CD4-positive, alpha-beta T cell treated with Interferon gamma for 1 hour (primary cell): ENCODE measurements around the gene EAPP.
"Not testable (repeated sequence)": the region's sequence is repeated elsewhere in the genome, so short reads cannot be mapped to it uniquely, and the experiment has no call there.

Experiments used
- DNase-seq: peaks from one replicate; pipeline ENCODE4 v3.0.0-alpha.2; 2020

The EAPP gene

DNA sequence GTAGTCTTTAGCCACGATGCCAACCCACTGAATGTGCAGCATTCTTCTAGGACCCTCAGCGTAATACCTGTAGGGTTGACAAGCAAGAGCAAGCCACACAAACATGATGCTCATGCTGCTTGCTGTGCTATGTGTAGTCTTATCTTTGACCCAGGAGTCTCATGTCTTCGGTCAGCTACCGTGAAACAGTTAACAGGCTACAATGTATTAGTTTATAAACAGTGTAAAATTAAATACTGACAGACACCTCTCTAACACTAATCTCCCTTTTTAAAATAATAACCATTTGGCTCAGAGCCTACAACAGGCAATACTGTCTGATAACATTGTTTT, 1.9 kb downstream of the EAPP start:
- DNase-seq = no peak

DNA sequence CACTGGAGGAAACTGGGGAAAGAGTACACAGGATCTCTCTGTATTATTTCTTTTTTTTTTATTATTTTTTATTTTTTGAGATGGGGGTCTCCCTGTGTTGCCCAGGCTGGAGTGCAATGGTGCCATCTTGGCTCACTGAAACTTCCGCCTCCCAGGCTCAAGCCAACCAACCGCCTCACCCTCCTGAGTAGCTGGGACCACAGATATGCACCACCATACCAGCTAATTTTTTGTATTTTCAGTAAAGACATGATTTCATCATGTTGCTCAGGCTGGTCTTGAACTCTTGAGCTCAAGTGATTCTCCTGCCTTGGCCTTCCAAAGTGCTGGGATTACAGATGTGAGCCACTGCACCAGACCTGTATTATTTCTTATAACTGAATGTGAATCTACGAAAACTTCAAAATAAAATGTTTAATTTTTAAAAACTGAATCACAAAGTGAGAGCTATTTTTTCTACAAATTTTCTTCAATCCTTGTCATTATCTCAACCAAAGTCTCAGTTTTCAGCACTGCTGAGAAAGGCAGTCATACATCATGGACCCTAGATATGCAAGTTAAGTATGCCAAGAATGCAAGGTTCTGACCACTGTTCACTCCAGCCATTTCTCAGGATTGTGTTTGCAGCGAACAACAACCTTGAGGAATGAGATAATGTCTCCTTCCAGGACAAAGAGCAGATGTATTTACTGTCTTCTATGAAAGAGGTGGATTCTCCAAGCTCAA, 2.4 kb downstream of the EAPP start:
- no peak for DNase-seq

DNA sequence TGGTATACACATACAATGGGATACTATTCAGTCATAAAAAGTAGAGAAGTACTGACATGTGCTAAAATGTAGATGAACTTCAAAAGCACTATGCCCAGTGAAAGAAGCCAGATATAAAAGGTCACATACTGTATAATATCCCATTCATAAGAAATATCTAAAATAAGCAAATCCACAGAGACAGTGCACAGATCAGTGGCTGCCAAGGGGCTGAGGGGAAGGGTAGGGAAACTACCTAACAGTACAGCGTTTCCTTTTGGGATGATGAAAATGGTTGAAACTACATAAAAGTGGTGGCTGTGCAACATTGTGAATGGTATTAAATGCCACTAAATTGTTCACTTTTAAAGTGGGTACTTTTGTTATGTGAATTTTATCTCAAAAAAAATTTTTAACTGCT, 11.9 kb downstream of the EAPP start:
- no peak for DNase-seq

DNA sequence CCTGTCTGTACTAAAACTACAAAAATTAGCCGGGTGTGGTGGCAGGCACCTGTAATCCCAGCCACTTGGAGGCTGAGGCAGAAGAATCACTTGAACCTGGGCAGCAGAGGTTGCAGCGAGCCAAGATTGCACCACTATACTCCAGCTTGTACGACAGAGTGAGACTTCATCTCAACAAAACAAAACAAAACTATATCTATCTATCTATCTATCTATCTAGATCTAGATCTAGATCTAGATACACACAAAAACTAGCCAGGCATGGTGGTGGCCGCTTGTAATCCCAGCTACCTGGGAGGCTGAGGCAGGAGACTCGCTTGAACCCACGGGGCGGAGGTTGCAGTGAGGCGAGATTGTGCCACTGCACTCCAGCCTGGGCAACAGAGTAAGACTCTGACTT, 15.3 kb downstream of the EAPP start:
- DNase-seq = not testable (repeated sequence)

DNA sequence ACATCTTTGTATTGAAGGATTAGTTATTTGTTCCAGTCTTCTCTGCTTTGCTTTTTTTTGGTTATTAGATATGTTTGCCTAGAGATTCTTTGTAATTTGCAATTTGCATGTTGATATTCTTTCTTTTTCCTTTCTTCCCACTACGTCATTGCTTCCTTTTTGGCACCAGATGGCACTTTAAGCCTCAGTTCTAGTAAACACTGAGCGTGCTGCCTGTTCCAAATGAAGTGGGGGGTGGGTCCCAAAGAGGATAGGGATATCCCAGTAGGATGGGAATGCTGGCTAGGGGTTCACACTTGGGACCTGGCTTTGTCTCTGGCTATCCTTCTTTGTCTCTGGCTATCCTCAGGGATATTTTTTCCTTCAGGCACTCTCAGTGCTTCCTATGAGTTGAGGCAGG, 17.0 kb downstream of the EAPP start:
- DNase-seq = no peak

DNA sequence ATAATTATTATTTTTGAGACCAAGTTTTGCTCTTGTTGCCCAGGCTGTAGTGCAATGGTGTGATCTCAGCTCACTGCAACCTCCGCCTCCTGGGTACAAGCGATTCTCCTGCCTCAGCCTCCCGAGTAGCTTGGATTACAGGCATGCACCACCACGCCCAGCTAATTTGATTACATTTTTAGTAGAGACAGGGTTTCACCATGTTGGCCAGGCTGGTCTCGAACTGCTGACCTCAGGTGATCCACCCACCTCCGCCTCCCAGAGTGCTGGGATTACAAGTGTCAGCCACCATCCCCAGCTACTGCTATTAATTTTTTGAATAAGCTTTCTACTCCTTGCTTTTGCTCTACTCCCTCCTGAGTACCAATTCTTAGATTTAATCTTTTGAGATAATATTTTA, 18.4 kb downstream of the EAPP start:
- DNase-seq = not testable (repeated sequence)

DNA sequence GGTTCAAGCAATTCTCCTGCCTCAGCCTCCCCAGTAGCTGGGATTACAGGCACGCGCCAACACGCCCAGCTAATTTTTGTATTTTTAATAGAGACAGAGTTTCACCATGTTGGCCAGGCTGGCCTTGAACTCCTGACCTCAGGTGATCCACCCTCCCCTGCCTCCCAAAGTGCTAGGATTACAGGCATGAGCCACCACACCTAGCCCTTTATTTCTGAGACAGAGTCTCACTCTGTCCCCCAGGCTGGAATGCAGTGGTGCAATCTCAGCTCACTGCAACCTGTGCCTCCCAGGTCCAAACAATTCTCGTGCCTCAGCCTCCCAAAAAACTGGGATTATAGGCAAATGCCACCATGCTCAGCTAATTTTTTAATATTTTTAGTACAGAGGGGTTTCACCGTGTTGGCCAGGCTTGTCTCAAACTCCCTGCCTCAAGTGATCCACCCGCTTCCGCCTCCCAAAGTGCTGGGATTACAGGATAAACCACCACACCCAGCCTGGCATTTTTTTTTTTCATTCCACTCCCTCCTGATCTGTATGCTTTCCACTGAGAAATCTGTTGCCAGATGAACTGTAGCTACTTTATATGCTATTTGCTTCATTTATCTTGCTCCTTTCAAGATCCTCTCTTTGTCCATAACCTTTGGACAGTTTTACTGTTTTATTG, 19.1 kb downstream of the EAPP start:
- DNase-seq = not testable (repeated sequence)

DNA sequence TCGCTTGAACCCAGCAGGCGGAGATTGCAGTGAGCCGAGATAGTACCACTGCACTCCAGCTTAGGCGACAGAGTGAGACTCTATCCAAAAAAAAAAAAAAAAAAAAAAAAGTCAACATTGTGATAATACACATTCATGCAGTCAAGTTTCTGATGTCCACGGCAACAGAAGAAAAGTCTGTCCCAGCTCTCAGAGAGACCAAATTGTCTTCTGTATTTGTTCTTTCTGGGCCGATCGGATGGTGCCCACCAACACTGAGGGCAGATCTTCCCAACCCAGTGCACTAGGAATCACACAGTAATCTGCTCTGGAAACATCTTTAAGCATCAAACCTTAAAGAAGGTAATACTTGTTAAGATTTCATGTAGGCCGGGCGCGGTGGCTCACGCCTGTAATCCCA, 31.6 kb downstream of the EAPP start:
- no peak for DNase-seq

DNA sequence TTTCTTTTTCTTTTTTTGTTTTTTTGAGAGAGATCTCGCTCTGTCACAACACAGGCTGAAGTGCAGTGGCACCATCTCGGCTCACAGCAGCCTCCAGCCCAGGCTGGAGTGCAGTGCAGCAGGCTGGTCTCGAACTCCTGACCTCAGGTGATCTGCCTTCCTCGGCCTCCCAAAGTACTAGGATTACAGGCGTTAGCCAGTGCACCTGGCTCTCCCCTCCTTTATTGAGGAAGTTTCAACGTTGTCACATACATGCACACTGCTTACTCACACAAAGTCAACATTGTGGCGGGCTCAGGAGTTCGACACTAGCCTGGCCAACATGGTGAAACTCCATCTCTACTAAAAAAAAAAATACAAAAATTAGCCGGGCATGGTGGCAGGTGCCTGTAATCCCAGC, 32.0 kb downstream of the EAPP start:
- DNase-seq = no peak

DNA sequence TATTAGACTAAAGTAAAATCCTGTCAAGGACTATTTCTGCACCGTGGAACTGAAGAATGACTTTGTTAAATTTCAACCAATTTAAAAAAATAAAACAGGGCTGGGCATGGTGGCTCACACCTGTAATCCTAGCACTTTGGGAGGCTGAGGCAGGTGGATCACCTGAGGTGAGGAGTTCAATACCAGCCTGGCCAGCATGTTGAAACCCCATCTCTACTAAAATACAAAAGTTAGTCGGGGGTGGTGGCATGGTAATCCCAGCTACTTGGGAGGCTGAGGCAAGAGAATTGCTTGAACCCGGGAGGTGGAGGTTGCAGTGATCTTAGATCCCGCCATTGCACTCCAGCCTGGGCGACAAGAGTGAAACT, 34.4 kb downstream of the EAPP start:
- DNase-seq = not testable (repeated sequence)

DNA sequence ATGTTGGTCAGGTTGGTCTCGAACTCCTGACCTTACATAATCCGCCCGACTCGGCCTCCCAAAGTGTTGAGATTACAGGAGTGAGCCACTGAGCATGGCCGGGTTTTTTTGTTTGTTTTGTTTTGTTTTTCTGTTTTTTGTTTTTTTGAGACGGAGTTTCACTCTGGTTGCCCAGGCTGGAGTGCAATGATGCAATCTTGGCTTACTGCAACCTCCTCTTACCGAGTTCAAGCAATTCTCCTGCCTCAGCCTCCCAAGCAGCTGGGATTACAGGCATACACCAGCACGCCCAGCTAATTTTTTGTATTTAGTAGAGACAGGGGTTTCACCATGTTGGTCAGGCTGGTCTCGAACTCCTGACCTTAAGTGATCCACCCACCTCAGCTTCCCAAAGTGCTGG, 35.5 kb downstream of the EAPP start:
- not testable (repeated sequence) for DNase-seq

DNA sequence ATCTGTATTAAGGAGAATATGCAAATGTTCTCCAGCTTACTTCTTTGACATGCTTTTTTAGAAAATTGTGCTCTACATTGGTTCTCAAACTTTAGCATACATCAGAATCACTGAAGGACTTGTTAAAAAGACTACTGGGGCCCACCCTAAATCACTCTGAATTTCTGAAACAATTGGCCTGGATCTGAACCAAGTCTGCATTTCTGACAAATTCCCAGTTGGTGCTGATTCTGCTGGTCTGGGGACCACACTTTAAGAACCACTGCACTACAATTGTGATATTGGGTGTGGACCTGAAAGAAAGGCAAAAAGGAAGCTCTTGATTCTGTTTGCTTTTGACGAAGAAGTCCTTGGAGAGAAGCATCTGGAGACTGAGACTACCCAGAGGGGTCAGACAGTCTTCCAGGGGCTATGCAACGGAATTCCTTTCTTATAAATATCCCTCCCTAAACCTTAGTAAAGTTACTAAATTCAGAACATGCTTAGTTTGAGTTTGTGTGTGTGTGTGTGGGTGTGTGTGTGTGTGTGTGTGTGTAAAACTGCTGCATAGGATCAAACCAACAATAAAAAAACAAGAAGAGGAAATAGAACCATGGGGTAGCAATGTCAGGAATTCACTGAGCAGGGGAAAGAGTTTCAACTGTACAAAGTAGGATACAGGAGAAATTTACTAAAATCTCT, 36.8 kb downstream of the EAPP start:
- DNase-seq = no peak

DNA sequence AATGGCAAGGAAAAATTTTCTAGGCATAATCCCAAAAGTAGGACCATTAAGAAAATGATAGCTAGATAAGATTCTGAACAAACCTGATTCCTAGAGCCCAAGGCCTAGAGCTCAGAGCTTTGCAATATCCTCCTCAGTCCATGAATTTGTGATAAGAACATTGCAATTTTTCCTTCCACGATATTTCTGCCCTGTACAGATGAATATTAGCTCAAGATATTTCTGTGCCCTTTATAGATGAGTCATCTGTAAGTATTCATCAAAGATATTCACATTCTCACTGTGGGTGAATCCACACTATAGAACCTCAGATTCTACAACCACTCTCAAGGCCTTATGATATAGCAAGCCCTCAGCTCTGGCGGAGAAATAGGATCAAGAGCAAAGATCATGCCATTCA, 37.5 kb downstream of the EAPP start:
- no peak for DNase-seq

DNA sequence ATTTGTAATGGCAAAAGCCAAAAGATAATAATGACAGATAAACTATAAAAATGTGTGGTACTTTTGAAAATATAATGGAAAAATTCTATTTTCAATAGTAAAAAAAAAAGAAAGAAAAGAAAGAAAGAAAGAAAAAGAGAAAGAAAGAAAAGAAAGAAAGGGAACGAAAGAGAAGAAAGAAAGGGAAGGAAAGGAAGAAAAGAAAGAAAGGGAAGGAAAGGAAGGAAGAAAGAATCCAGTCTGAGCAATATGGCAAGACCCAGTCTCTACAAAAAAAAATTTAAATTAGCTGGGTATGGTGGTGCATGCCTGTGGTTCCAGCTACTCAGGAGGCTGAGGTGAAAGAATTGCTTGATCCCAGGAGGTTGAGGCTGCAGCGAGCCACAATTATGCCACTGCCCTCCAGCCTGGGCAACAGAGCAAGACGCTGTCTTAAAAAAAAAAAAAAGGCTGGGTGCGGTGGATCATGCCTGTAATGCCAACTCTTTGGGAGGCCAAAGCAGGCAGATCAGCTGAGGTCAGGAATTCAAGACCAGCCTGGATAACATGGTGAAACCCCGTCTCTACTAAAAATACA, 38.4 kb downstream of the EAPP start:
- no peak for DNase-seq

DNA sequence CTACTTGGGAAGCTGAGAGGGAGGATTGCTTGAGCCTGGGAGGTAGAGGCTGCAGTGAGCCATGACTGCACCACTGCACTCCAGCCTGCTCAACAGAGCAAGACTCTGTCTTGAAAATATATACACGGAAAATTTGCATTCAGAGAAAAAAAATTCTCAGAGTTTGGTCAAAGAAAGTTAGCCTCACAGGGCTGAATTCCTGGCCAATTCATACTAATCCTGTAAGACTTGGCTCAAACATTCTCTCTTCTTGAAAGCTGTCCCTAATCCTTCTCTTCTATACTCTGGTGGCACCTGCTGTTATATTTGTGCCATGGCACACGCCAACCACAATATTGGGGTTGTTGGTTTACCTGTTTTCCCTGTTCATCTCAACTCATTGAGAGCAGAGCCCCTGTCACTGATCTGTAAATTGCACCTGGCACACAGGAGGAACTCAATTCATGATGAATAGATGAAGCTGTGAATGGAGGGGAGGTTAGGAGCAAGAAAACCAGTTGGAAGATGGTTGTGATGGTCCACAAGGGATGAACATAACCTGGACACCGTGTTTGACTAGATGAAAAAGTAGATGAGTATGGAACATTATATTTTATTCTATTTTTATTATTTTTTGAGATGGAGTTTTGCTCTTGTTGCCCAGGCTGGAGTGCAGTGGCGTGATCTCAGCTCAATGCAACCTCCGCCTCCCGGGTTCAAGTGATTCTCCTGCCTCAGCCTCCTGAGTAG, 40.7 kb downstream of the EAPP start:
- DNase-seq = no peak

DNA sequence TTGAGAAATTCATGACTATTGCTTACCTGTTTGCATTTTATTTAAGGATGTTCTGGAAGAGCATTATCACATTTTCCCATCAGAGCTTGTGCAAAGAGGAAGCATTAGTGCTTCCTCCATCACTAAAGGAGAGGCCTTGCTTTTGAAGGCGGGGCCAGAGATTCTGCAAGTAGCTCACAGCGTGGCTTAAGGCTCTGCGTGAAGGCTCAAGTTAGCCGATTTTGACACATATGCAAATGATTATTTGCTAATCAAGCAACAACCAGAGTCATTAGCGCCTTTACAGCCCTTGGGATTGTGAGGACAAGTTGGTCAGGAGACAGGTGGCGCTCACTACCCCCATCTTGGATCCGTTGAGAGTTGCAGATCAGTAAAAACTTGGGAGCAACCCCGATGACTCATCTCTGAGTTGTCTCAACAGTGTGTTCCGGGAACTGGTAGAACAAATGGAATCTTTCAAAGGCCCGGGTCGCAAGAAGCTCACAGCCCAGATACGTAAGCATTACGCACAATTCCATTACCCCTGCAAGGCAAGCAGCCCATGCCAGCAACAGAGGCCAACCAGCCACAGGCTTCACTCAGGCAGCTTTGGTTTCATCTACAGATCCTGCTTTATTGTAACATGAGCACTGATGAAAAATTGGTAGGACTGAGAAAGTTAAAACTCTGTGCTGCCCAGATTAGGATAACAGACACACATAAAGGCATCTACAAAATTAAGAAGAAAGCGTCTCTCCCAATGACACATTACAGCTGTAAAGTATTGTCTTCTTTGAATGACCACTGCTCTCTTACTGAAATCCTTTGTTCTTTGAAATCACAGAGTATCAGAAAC, 42.6 kb downstream of the EAPP start:
- DNase-seq = peak; percentile 5

DNA sequence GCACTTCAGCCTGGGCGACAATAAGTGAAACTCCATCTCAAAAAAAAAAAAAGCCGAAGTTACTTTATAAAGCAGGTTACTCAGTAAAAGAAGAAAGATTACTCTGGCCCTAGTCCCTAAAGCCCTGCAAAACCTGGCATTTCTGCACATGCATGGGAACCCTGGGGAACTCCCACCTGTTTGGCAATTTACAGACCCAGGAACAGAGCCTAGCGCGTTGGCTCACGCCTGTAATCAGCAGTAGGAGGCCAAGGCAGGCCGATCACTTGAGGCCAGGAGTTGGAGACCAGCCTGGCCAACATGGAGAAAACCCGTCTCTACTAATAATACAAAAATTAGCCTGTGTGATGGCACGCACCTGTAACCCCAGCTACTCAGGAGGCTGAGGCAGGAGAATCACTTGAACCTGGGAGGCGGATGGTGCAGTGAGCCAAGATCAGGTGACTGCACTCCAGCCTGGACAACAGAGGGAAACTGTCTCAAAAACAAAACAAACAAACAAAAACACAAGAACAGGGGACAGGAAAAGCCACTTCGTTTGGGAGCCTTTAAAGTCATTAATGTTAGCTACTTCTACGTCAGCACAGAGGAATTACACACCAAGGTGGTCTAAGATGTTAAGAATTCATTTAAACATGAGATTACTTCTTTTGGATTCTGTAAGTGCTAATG, 43.4 kb downstream of the EAPP start:
- no peak for DNase-seq

DNA sequence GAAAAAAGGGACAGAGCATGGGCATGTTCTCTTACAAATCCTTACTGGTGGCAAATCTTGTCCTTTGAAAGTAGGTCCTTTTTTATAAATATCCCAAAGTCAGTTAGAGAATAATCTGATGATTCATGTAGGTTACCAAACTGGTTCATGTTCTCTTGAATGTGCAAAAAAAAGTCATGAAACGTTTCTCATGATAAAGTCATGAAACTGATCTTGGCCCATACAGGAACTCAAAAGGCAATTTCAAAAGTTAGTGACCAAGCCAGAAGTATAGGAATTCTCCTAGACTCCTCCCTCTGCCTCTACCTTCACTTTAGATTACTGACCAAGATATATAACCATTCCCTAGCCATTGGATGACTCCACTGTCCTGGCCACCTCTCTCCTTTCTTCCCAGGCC, 50.2 kb downstream of the EAPP start:
- no peak for DNase-seq

DNA sequence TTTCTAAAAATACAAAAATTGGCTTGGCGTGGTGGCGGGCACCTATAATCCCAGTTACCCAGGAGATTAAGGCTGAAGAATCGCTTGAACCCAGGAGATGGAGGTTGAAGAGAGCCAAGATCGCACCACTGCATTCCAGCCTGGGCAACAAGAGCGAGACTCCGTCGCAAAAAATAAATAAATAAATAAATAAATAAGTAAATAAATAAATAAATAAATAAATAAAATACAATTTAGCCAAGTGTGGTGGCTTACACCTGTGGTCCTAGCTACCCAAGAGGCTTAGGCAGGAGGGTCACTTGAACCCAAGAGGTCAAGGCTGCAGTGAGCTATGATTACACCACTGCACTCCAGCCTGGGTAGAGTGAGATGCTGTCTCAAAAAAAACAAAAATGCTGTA, 51.0 kb downstream of the EAPP start:
- DNase-seq = no peak

DNA sequence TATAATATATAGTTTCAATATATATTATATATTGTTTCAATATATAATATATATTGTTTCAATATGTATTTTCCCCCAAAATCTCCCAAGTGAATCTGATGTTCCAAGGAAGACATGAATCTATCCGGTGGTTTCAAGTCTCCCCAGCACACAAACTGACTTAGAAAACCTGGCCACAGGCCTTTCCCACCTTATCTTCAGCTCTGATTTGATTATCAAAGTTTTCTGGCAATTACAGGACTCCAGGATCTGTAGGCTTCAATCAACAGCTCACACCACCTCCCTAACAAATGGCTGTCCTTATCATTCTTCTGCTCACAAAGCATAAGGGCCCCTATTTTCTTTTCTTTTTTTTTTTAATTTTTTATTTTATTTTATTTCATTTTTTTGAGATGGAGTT, 54.8 kb downstream of the EAPP start:
- no peak for DNase-seq

DNA sequence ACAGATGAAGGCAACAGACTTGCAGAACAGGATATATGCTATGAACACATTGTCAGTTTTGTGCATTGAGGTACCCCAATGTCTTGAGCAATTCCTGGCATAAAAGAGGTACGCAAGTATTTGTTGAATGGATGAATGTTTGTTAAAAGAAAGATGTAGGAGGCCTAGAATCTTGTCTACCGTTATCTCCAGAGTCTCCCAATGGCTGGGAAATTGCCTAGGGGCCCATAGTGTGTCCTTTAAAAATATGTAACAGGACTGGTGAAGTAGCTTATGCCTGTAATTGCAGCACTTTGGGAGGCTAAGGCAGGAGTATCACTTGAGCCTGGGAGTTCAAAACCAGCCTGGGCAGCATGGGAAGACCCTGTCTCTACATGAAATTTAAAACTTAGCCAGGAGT, 57.0 kb downstream of the EAPP start:
- DNase-seq = no peak

DNA sequence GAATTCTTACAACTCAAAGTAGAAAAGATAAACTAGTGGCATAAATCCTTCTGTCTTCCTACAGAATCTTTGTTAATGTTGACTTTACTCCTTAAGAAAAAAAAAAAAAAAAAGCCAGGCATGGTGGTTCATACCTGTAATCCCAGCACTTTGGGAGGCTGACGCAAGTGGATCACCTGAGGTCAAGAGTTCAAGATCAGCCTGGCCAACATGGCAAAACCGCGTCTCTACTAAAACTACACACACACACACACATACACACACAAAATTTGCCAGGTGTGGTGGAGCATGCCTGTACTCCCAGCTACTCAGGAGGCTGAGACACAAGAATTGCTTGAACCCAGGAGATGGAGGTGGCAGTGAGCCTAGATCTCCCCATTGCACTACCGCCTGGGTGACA, 59.8 kb downstream of the EAPP start:
- DNase-seq = no peak
